A549 treated with AZD9567 at 1 μM for 4 hours (cell line): Measurements from ENCODE around the gene AGAP6. TPM values are rescaled to one million over a fixed set of nuclear protein-coding genes. Genes with fewer than 3 reads are reported as not detected.

Experiments
- total RNA-seq: library from RNA; stranded (reverse); fragments of 200-300 nt; extraction: Qiagen RNA extraction; gene quantifications from 5 replicates; pipeline ENCODE4 v1.2.3, GENCODE V29; 2022; ENCODE audit not compliant: insufficient read depth

Gene AGAP6
- total RNA-seq, result 6.0 to 11.7 TPM (median 10.2 TPM) in 5 replicates

DNA sequence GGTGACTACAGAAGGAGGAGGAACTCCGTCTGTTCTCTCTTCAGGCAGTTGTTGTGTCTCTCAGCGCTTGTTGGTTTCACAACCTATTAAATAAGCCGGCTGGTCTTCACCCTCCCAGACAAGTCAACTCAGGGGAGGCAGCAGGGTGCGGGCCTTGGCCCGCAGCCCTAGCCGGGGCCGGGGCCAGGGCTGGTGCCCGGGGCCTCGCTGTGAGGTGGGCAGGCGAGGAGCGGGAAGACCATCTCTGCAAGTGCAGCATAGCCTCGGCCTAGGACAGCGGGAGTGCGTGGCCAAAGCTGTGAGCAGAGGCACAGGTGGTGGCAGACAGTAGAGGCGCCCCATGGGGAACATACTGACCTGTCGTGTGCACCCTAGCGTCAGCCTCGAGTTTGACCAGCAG, at the start of gene AGAP6:
TSS of gene AGAP6 (plus strand) at position 31 of the 400 bp plus-strand sequence. CDS start at position 341, 310 bp downstream.

DNA sequence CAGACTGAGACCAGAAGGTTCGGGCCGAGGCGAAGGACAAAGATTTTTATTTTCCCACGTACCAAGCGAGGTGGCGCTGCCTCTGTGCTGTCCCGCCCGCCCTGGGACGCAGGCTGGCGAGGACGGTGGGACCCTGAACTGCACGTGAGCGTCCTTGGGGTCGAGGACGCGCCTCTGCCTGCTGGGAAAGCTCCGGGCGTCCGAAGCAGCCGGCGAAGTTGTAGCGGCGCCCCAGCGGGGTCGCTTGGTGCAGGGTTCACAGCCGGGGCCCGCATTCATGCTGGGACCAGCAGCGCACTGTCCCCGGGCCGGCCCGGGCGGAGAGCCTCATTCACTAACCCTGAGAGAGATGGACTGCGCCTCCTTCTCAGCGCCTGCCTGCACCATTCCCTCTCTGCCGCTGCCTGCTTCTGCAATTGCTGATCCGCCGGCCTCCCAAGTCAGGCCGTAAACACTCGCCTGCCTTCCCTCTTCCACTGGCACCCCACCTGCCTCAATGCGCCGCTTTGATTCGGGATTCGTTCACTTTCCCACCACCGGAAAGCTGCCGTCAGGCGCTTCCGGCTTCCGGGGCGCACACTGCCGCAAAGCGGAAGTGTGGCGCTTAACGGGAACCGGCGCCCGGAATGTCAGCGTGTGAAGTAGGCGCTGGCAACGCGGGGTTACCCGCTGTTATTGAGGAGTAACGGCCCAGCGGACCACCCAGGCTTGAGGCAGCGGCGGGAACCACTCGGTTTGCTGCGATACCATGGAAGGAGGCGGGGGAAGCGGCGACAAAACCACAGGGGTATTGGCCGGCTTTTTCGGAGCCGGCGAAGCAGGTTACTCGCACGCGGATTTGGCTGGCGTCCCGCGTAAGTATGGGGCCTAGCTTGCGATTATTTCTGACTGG, 46.5 kb upstream of the AGAP6 start, which contains the start of the genes PARG and TIMM23B:
TSS of gene PARG (minus strand) at position 581 of the 892 bp plus-strand sequence. CDS start at position 279, 302 bp downstream.
TSS of gene TIMM23B (plus strand) at position 607 of the 892 bp plus-strand sequence. CDS start at position 749, 142 bp downstream.

Other genes with a start within 250 kb of the AGAP6 start
- 0.22 to 0.35 TPM (median 0.27 TPM) in 4 of 5 replicates, not detected in the other for gene OGDHL, start 226.1 kb upstream of the AGAP6 start, total RNA-seq
- 15.5 to 21.2 TPM (median 20.4 TPM) in 5 replicates for gene PARG, start 46.4 kb upstream of the AGAP6 start, total RNA-seq
- gene TIMM23B, start 46.4 kb upstream of the AGAP6 start, total RNA-seq, result 14.4 to 29.8 TPM (median 18.3 TPM) in 5 replicates
- 10.8 to 13.6 TPM (median 11.8 TPM) in 5 replicates for gene WASHC2A, start 79.5 kb downstream of the AGAP6 start, total RNA-seq